H1 (cell line): ENCODE results near the gene SLIT3. TPM values are rescaled to one million over a fixed set of nuclear protein-coding genes. Genes with fewer than 3 reads are reported as not detected.

Source experiments
- EGR1 ChIP-seq: IDR thresholded peaks from 2 replicates; pipeline ENCODE4 v1.6.1; 2011; ENCODE audit warnings: low read depth, low read length, borderline replicate concordance
- KDM1A ChIP-seq: fragments of 200-600, 300-600 bp; sonication (generic); IDR thresholded peaks from 2 replicates; pipeline ENCODE4 v1.7.1; 2016; ENCODE audit warnings: mild to moderate bottlenecking, low read length, borderline replicate concordance
- polyA plus RNA-seq, 7 experiments: library from polyadenylated mRNA; depleted of rRNA in 3 of 7; stranded (reverse) in 5 of 7; unstranded in 2 of 7; fragments of >200 nt in 5 of 7; fragments of 200-250 nt in 2 of 7; gene quantifications; 1 replicate in 5 of 7; 2 replicates in 1 of 7; 4 replicates in 1 of 7; pipeline versions ENCODE4 v1.2.1 to v1.2.3, GENCODE V29; 2011 to 2013; ENCODE audit warnings: missing spikeins in 2 of 7, mixed read lengths in 2 of 7
- total RNA-seq: library from RNA; stranded (reverse); fragmentation: NEBNext Ultra II Directional; extraction: Animal tissue kit (Norgen Biotek cat#: 25700); gene quantifications from 2 replicates; pipeline ENCODE4 v1.2.1, GENCODE V29; 2021

Gene SLIT3
- total and polyA plus RNA-seq, 2 of the 8 experiments (the other 6 are each of a cell fraction or from before 2014, with no cell fraction given) = 1.1 to 1.2 TPM

DNA sequence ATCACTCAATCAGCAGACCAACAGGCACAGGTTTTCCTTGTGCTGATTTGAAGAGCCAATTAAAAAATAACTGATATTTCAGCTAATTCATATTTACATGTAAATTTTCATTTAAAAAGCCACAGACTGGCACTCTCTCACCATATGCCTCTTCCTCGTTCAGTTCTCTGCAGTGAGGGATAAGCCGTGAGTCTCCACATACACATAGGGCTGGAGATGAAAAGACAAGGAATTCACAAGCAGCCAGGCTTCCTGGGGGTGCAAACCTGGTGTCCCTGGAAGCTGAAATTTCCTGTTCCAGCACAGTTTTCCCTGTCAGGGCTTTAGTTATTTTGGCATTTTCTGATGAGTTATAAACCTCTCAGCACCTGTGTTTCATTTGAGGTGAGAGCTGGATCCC lies 397.9 kb downstream of the SLIT3 start (continued):
- TF ChIP-seq KDM1A (no peak), EGR1 (no peak)
